Measurements from ENCODE around the gene CCDC112. TPM values are rescaled to one million over a fixed set of nuclear protein-coding genes. Genes with fewer than 3 reads are reported as not detected.

The CCDC112 gene
- total RNA-seq, 4 donors from 2014 or later = 4.7 to 7.2 (median 4.8) TPM

DNA sequence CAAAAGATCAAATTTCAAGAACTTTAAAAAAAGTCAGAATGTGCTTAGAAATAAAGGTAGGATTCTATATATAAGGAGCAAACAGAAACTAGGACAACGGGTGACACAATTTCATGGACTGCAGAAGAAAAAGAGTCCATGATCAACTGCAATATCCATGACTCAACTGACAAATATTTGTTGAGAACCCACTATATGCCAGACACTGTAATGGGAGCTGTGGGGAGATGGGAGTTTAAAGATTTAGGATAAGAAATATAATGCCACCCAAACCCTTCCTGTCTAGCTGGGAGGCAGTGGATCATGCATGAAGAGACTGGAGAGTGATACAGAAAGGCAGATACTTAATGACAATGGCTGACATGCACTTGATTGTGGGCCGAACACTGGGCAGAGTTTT is 27.6 kb upstream of the CCDC112 start:
- no peaks in the 10 kb centered on the region for H3K27me3 ChIP-seq
- H3K4me3 ChIP-seq = no peak overlapping the region
- intact Hi-C loops (cut with DNase I) = no loop called here
- TF ChIP-seq, protein P1, sequence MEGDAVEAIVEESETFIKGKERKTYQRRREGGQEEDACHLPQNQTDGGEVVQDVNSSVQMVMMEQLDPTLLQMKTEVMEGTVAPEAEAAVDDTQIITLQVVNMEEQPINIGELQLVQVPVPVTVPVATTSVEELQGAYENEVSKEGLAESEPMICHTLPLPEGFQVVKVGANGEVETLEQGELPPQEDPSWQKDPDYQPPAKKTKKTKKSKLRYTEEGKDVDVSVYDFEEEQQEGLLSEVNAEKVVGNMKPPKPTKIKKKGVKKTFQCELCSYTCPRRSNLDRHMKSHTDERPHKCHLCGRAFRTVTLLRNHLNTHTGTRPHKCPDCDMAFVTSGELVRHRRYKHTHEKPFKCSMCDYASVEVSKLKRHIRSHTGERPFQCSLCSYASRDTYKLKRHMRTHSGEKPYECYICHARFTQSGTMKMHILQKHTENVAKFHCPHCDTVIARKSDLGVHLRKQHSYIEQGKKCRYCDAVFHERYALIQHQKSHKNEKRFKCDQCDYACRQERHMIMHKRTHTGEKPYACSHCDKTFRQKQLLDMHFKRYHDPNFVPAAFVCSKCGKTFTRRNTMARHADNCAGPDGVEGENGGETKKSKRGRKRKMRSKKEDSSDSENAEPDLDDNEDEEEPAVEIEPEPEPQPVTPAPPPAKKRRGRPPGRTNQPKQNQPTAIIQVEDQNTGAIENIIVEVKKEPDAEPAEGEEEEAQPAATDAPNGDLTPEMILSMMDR (IDR thresholded peaks at IDR 0.05) = no peak
- no peak for TF ChIP-seq POLR2A (IDR thresholded peaks at IDR 0.05)
- H3K36me3 ChIP-seq = no peaks in the 10 kb centered on the region
- no peak for DNase-seq
- 68 to 94% methylated on average over 2 of the region's 2 CpGs for WGBS, 2 donors
- H3K9me3 ChIP-seq = no peaks in the 10 kb centered on the region
- no peak overlapping the region for H3K27ac ChIP-seq
- no peaks in the 10 kb centered on the region for H3K4me1 ChIP-seq

DNA sequence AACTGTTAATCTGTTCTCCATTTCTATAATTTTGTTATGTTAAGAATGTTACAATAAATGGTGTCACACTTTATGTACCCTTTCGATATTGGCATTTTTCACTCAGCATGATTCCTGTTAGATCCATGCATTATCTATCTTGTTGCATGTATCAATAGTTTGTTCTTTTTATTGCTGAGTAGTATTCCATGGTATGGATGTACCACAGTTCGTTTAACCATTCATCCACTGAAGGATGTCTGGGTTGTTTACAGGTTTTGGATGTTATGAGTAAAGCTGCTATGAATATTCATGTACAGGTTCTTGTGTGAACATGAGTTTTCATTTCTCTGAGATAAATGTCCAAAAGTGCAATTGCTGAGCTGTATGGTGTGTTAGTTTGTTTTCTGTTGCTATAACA is 26.3 kb upstream of the CCDC112 start:
- H3K4me3 ChIP-seq = no peak overlapping the region
- no peak for DNase-seq
- 50% methylated on average over 2 of the region's 2 CpGs for WGBS, 2 donors
- no peaks in the 10 kb centered on the region for H3K36me3 ChIP-seq
- TF ChIP-seq, protein P1 (IDR thresholded peaks at IDR 0.05) = no peak
- TF ChIP-seq POLR2A (IDR thresholded peaks at IDR 0.05) = no peak
- H3K27ac ChIP-seq = no peak overlapping the region
- H3K9me3 ChIP-seq = no peaks in the 10 kb centered on the region
- intact Hi-C loops (cut with DNase I) = no loop called here
- H3K27me3 ChIP-seq = no peaks in the 10 kb centered on the region
- no peaks in the 10 kb centered on the region for H3K4me1 ChIP-seq

DNA sequence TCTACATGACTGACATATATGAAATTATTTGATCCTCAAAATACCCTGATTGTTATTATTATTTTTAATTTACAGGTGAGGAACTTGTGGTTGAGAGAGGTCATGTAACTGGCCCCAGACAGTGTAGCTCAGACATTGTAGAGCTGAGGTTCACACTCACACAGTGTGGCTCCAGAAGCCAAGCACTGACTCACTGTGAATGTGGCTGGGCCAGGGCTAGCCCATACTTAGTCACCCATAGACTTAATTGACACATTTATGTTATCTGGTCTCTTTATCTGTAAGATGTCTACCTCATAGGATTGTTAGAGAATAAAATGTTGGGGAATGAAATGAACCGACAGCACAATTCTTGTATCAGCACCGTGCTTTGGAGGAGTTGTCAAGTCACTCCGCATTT is 24.9 kb upstream of the CCDC112 start:
- H3K36me3 ChIP-seq = no peaks in the 10 kb centered on the region
- DNase-seq = no peak
- WGBS, 2 donors = 88 to 93% methylated on average over 3 of the region's 3 CpGs
- no peaks in the 10 kb centered on the region for H3K27me3 ChIP-seq
- intact Hi-C loops (cut with DNase I) = no loop called here
- H3K4me3 ChIP-seq = no peak overlapping the region
- no peaks in the 10 kb centered on the region for H3K9me3 ChIP-seq
- H3K4me1 ChIP-seq = no peaks in the 10 kb centered on the region
- TF ChIP-seq, protein P1 (IDR thresholded peaks at IDR 0.05) = no peak
- no peak for TF ChIP-seq POLR2A (IDR thresholded peaks at IDR 0.05)
- no peak overlapping the region for H3K27ac ChIP-seq

DNA sequence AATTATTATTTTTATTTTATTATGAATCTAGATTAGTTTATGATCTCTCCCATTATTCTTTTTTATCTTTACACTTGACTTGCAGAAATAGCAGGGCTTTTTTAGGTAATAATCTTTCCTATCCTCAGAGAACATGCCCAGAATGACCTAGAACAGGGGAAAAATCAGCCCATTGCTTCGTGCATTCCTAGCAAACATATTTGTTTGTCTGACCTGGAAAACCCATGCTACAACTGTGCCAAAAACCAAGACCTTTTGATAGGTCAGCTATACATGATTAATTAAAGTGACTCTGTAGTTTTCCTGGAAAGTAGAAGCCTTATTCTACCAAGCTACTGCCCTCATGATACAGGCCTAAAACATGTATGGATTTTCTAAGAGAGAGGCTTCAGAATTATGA is 24.1 kb upstream of the CCDC112 start:
- Histone ChIP-seq H3K4me1 (no peaks in the 10 kb centered on the region), H3K4me3 (no peak overlapping the region)
- intact Hi-C loops (cut with DNase I) = no loop called here

DNA sequence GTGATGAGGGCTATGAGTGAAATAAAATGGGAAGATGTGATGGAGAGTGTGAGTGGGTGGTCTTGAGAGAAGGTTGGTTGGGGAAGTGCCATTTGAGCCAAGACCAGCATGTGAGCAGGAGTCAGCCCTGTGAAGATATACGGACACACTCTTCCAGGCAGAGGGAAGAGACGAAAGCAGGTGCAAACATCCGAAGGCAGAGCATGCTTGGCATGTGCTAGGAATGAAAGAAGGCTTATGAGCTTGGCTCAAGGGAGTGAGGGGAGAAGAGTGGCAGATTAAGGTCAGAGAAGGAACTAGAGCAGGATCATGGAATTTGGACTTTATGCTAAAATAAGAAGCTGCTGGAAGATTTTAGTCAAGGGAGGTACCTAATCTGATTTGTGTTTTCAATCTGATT is 23.6 kb upstream of the CCDC112 start:
- TF ChIP-seq, protein P1 (IDR thresholded peaks at IDR 0.05) = no peak
- H3K4me1 ChIP-seq = no peaks in the 10 kb centered on the region
- no peaks in the 10 kb centered on the region for H3K27me3 ChIP-seq
- H3K9me3 ChIP-seq = no peaks in the 10 kb centered on the region
- DNase-seq = no peak
- intact Hi-C loops (cut with DNase I) = no loop called here
- H3K27ac ChIP-seq = no peak overlapping the region
- H3K4me3 ChIP-seq = no peak overlapping the region
- 79 to 83% methylated on average over 3 of the region's 3 CpGs for WGBS, 2 donors
- no peaks in the 10 kb centered on the region for H3K36me3 ChIP-seq

More for the DNA sequence above, 24.1 kb upstream of the CCDC112 start:
- no peaks in the 10 kb centered on the region for H3K27me3 ChIP-seq
- no peak overlapping the region for H3K27ac ChIP-seq
- WGBS, 2 donors = 29 to 47% methylated on average over 1 of the region's 1 CpG
- DNase-seq = no peak
- TF ChIP-seq, protein P1 (IDR thresholded peaks at IDR 0.05) = no peak
- H3K36me3 ChIP-seq = no peaks in the 10 kb centered on the region
- no peaks in the 10 kb centered on the region for H3K9me3 ChIP-seq

Data from esophagus squamous epithelium (tissue), 5 donors.